ENCODE measurements around the gene COMTD1.

DNA sequence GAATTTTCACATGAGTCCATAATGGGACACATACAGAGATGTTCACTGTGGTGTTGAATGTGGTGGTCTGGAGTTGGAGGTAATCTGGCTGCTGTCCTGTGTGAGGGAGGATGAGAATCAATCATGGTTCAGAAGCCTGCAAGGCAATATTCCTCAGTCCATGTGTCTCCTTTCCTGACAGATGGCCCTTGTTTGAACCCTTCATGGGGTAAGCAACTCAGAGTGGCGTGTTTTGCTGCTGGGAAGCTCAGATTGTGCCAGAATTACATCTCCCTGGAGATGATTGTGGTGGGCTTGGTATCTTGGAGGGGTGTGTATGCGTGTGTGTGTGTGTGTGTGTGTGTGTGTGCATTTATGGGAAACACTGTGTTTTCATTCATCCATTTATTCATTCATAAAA lies 44.5 kb upstream of the COMTD1 start:
- no peak for TF ChIP-seq POLR2A (IDR thresholded peaks at IDR 0.05)
- TF ChIP-seq, protein P1, sequence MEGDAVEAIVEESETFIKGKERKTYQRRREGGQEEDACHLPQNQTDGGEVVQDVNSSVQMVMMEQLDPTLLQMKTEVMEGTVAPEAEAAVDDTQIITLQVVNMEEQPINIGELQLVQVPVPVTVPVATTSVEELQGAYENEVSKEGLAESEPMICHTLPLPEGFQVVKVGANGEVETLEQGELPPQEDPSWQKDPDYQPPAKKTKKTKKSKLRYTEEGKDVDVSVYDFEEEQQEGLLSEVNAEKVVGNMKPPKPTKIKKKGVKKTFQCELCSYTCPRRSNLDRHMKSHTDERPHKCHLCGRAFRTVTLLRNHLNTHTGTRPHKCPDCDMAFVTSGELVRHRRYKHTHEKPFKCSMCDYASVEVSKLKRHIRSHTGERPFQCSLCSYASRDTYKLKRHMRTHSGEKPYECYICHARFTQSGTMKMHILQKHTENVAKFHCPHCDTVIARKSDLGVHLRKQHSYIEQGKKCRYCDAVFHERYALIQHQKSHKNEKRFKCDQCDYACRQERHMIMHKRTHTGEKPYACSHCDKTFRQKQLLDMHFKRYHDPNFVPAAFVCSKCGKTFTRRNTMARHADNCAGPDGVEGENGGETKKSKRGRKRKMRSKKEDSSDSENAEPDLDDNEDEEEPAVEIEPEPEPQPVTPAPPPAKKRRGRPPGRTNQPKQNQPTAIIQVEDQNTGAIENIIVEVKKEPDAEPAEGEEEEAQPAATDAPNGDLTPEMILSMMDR (IDR thresholded peaks at IDR 0.05), result no peak

Measured in right lobe of liver (tissue), 4 donors.